Measurements from ENCODE around the gene KBTBD7.
A peak's percentile ranks its signal among the peaks of the same experiment; 100 is the strongest.

Gene KBTBD7

GRCh38 chr13:41213316-41213715 is 18.9 kb upstream of the KBTBD7 start:
- Mint-ChIP-seq H3K27me3 (no peaks in the 10 kb centered on the region), H3K4me3 (no peak overlapping the region), H3K36me3 (ENCODE audit: low read depth) (peaks cover 23% of the 10 kb centered on the region), H3K9me3 (peaks cover 7% of the 10 kb centered on the region), H3K4me1 (ENCODE audit: low read depth) (no peaks in the 10 kb centered on the region), H3K27ac (no peak overlapping the region)

GRCh38 chr13:41212881-41213280 is 18.5 kb upstream of the KBTBD7 start:
- peaks cover 20% of the 10 kb centered on the region for H3K36me3 Mint-ChIP-seq (ENCODE audit: low read depth)
- no peak overlapping the region for H3K4me3 Mint-ChIP-seq
- no peak overlapping the region for H3K27ac Mint-ChIP-seq
- peaks cover 7% of the 10 kb centered on the region for H3K9me3 Mint-ChIP-seq
- H3K27me3 Mint-ChIP-seq: no peaks in the 10 kb centered on the region
- no peaks in the 10 kb centered on the region for H3K4me1 Mint-ChIP-seq (ENCODE audit: low read depth)

- H3K4me3 Mint-ChIP-seq: no peak overlapping the region
- no peak overlapping the region for H3K27ac Mint-ChIP-seq
- peaks cover 7% of the 10 kb centered on the region for H3K9me3 Mint-ChIP-seq
- H3K4me1 Mint-ChIP-seq (ENCODE audit: low read depth): no peaks in the 10 kb centered on the region
- no peaks in the 10 kb centered on the region for H3K27me3 Mint-ChIP-seq
- H3K36me3 Mint-ChIP-seq (ENCODE audit: low read depth): peaks cover 12% of the 10 kb centered on the region
These were observed 16.7 kb upstream of the KBTBD7 start for GRCh38 chr13:41211062-41211461.

- Mint-ChIP-seq H3K4me1 (ENCODE audit: low read depth) (no peaks in the 10 kb centered on the region), H3K9me3 (peaks cover 7% of the 10 kb centered on the region), H3K27me3 (no peaks in the 10 kb centered on the region), H3K36me3 (ENCODE audit: low read depth) (peaks cover 5% of the 10 kb centered on the region), H3K4me3 (no peak overlapping the region), H3K27ac (no peak overlapping the region)
These were observed 12.1 kb upstream of the KBTBD7 start for GRCh38 chr13:41206467-41206866.

GRCh38 chr13:41203810-41204209 is 9.4 kb upstream of the KBTBD7 start:
- no peaks in the 10 kb centered on the region for H3K9me3 Mint-ChIP-seq
- H3K27me3 Mint-ChIP-seq: no peaks in the 10 kb centered on the region
- no peak overlapping the region for H3K27ac Mint-ChIP-seq
- peaks cover 10% of the 10 kb centered on the region for H3K4me1 Mint-ChIP-seq (ENCODE audit: low read depth)
- no peak overlapping the region for H3K4me3 Mint-ChIP-seq
- no peaks in the 10 kb centered on the region for H3K36me3 Mint-ChIP-seq (ENCODE audit: low read depth)

GRCh38 chr13:41200126-41200525 is 5.8 kb upstream of the KBTBD7 start:
- peaks cover 17% of the 10 kb centered on the region for H3K4me1 Mint-ChIP-seq (ENCODE audit: low read depth)
- H3K9me3 Mint-ChIP-seq: no peaks in the 10 kb centered on the region
- no peaks in the 10 kb centered on the region for H3K27me3 Mint-ChIP-seq
- no peak overlapping the region for H3K27ac Mint-ChIP-seq
- H3K36me3 Mint-ChIP-seq (ENCODE audit: low read depth): no peaks in the 10 kb centered on the region
- H3K4me3 Mint-ChIP-seq: no peak overlapping the region

GRCh38 chr13:41199526-41199925 is 5.2 kb upstream of the KBTBD7 start:
- Mint-ChIP-seq H3K4me1 (ENCODE audit: low read depth) (peaks cover 19% of the 10 kb centered on the region), H3K9me3 (no peaks in the 10 kb centered on the region), H3K4me3 (no peak overlapping the region), H3K27ac (no peak overlapping the region), H3K27me3 (no peaks in the 10 kb centered on the region), H3K36me3 (ENCODE audit: low read depth) (no peaks in the 10 kb centered on the region)

- H3K36me3 Mint-ChIP-seq (ENCODE audit: low read depth): no peaks in the 10 kb centered on the region
These were observed 4.7 kb upstream of the KBTBD7 start for GRCh38 chr13:41199079-41199478.

GRCh38 chr13:41196620-41197019 is 2.3 kb upstream of the KBTBD7 start:
- Mint-ChIP-seq H3K4me3 (no peak overlapping the region), H3K4me1 (ENCODE audit: low read depth) (peaks cover 45% of the 10 kb centered on the region), H3K27me3 (no peaks in the 10 kb centered on the region), H3K36me3 (ENCODE audit: low read depth) (peaks cover 3% of the 10 kb centered on the region), H3K9me3 (peaks cover 4% of the 10 kb centered on the region), H3K27ac (no peak overlapping the region)

More at GRCh38 chr13:41199079-41199478, 4.7 kb upstream of the KBTBD7 start:
- Mint-ChIP-seq H3K27me3 (no peaks in the 10 kb centered on the region), H3K4me3 (no peak overlapping the region), H3K27ac (no peak overlapping the region), H3K9me3 (no peaks in the 10 kb centered on the region), H3K4me1 (ENCODE audit: low read depth) (peaks cover 24% of the 10 kb centered on the region)

GRCh38 chr13:41196011-41196410 is 1.6 kb upstream of the KBTBD7 start:
- no peak overlapping the region for H3K4me3 Mint-ChIP-seq
- peaks cover 4% of the 10 kb centered on the region for H3K9me3 Mint-ChIP-seq
- no peaks in the 10 kb centered on the region for H3K27me3 Mint-ChIP-seq
- H3K4me1 Mint-ChIP-seq (ENCODE audit: low read depth): peaks cover 46% of the 10 kb centered on the region
- H3K27ac Mint-ChIP-seq: no peak overlapping the region
- peaks cover 3% of the 10 kb centered on the region for H3K36me3 Mint-ChIP-seq (ENCODE audit: low read depth)

- H3K27me3 Mint-ChIP-seq: no peaks in the 10 kb centered on the region
- H3K27ac Mint-ChIP-seq: peak overlapping the region; percentile 90
These were observed 900 bp downstream of the KBTBD7 start for GRCh38 chr13:41193469-41193868.

GRCh38 chr13:41188584-41188983 is 5.8 kb downstream of the KBTBD7 start:
- Mint-ChIP-seq H3K4me3 (no peak overlapping the region), H3K4me1 (ENCODE audit: low read depth) (peaks cover 21% of the 10 kb centered on the region), H3K36me3 (ENCODE audit: low read depth) (peaks cover 3% of the 10 kb centered on the region), H3K27ac (no peak overlapping the region), H3K27me3 (no peaks in the 10 kb centered on the region), H3K9me3 (peaks cover 12% of the 10 kb centered on the region)

More at GRCh38 chr13:41193469-41193868, 900 bp downstream of the KBTBD7 start:
- Mint-ChIP-seq H3K9me3 (peaks cover 9% of the 10 kb centered on the region), H3K4me1 (ENCODE audit: low read depth) (peaks cover 37% of the 10 kb centered on the region), H3K4me3 (peak overlapping the region; percentile 83), H3K36me3 (ENCODE audit: low read depth) (peaks cover 3% of the 10 kb centered on the region)

GRCh38 chr13:41186481-41186880 is 7.9 kb downstream of the KBTBD7 start:
- H3K4me1 Mint-ChIP-seq (ENCODE audit: low read depth): peaks cover 5% of the 10 kb centered on the region
- H3K27me3 Mint-ChIP-seq: no peaks in the 10 kb centered on the region
- peaks cover 8% of the 10 kb centered on the region for H3K9me3 Mint-ChIP-seq
- H3K27ac Mint-ChIP-seq: no peak overlapping the region
- no peaks in the 10 kb centered on the region for H3K36me3 Mint-ChIP-seq (ENCODE audit: low read depth)
- no peak overlapping the region for H3K4me3 Mint-ChIP-seq

- Mint-ChIP-seq H3K4me3 (no peak overlapping the region), H3K27me3 (no peaks in the 10 kb centered on the region)
These were observed 12.1 kb downstream of the KBTBD7 start for GRCh38 chr13:41182231-41182630.

GRCh38 chr13:41179593-41180250 is 14.6 kb downstream of the KBTBD7 start:
- Mint-ChIP-seq H3K27me3 (no peaks in the 10 kb centered on the region), H3K36me3 (ENCODE audit: low read depth) (peaks cover 10% of the 10 kb centered on the region), H3K4me1 (ENCODE audit: low read depth) (peaks cover 32% of the 10 kb centered on the region), H3K9me3 (peaks cover 17% of the 10 kb centered on the region), H3K4me3 (no peak overlapping the region), H3K27ac (peak overlapping the region; percentile 93)

More at GRCh38 chr13:41182231-41182630, 12.1 kb downstream of the KBTBD7 start:
- Mint-ChIP-seq H3K36me3 (ENCODE audit: low read depth) (peaks cover 5% of the 10 kb centered on the region), H3K9me3 (peaks cover 7% of the 10 kb centered on the region), H3K27ac (no peak overlapping the region), H3K4me1 (ENCODE audit: low read depth) (peaks cover 32% of the 10 kb centered on the region)

GRCh38 chr13:41178040-41178439 is 16.3 kb downstream of the KBTBD7 start:
- Mint-ChIP-seq H3K9me3 (peaks cover 20% of the 10 kb centered on the region), H3K27ac (peak overlapping the region; percentile 65), H3K4me3 (no peak overlapping the region), H3K27me3 (no peaks in the 10 kb centered on the region), H3K4me1 (ENCODE audit: low read depth) (peaks cover 32% of the 10 kb centered on the region), H3K36me3 (ENCODE audit: low read depth) (peaks cover 16% of the 10 kb centered on the region)

All from stimulated activated naive CD8-positive, alpha-beta T cell treated with anti-CD3 and anti-CD28 coated beads, Interleukin-15, Interleukin-2, amounts not matched to agents 100 ng/mL and 50 ng/mL, for 24 hours (primary cell).